Heart right ventricle (tissue), 16 donors: Measurements from ENCODE around the gene FAM20B. TPM values are rescaled to one million over a fixed set of nuclear protein-coding genes. Genes with fewer than 3 reads are reported as not detected.

Experiments used
- ATAC-seq, 8 donors: fragments of 200-7000 bp; cut with Tn5 transposase; one replicate each; pipeline ENCODE4 v1.9.1; 2020; ENCODE audit warnings: mild to moderate bottlenecking in 8 of 8, moderate library complexity in 8 of 8, moderate number of reproducible peaks in 1 of 8
- DNase-seq, 2 donors: peaks; one replicate each; pipeline ENCODE4 v3.0.0-alpha.2; 2020
- H3K27ac ChIP-seq, 10 donors: fragments of 200-600 bp; sonication (generic) in 2 of 10; one replicate each; pipeline versions ENCODE4 v1.5.0 to v1.8.0; 2020 to 2022; ENCODE audit warnings: mild to moderate bottlenecking in 3 of 10
- H3K27me3 ChIP-seq, 7 donors: fragments of 200-600 bp; one replicate each; pipeline ENCODE4 v1.8.0; 2021 to 2022; ENCODE audit warnings: mild to moderate bottlenecking in 2 of 7
- H3K36me3 ChIP-seq, 9 donors: fragments of 200-600 bp; sonication (generic) in 1 of 9; one replicate each; pipeline versions ENCODE4 v1.5.0 to v1.8.0; 2020 to 2022; ENCODE audit warnings: mild to moderate bottlenecking in 2 of 9
- H3K4me1 ChIP-seq, 9 donors: fragments of 200-600 bp; sonication (generic) in 1 of 9; one replicate each; pipeline versions ENCODE4 v1.5.0 to v1.8.0; 2020 to 2022; ENCODE audit warnings: mild to moderate bottlenecking in 4 of 9
- H3K4me3 ChIP-seq, 10 donors: fragments of 200-600 bp; sonication (generic) in 2 of 10; one replicate each; pipeline versions ENCODE4 v1.5.0 to v1.8.0; 2020 to 2022; ENCODE audit warnings: mild to moderate bottlenecking in 7 of 10, moderate library complexity in 2 of 10
- H3K9me3 ChIP-seq, 11 donors: fragments of 200-600 bp in 10 of 11; sonication (generic) in 2 of 11; one replicate each; pipeline versions ENCODE4 v1.5.0 to v1.8.0; 2013 to 2022; ENCODE audit warnings: mild to moderate bottlenecking in 2 of 11, control low read depth in 1 of 11, moderate library complexity in 1 of 11
- WGBS, 2 donors: extraction: QIAGEN DNeasy Blood & Tissue Kit; methylation state at CpG; one replicate each; pipeline ENCODE4 v1.1.7; 2013; ENCODE audit warnings: inconsistent platforms in 1 of 2; 5-methylcytosine and 5-hydroxymethylcytosine counted together
- intact Hi-C, 10 donors: fragments of 100-400 bp; cut with DNase I; formaldehyde crosslinking; loops; one replicate each; pipeline versions ENCODE4 v1.11.1 to v1.14.2; 2022
- polyA plus RNA-seq, 2 donors: library from polyadenylated mRNA; stranded (reverse); fragments of 200-250 nt; gene quantifications; one replicate each; pipeline ENCODE4 v1.2.3, GENCODE V29; 2013
- total RNA-seq, 10 donors: library from RNA; stranded (reverse); fragmentation: NEBNext Ultra II Directional in 3 of 10; extraction: Animal tissue kit (Norgen Biotek cat#: 25700) in 3 of 10; gene quantifications; one replicate each; pipeline versions ENCODE4 v1.2.1 to v1.2.4, GENCODE V29; 2021 to 2023
- TF ChIP-seq, protein P1 (sequence below), 9 donors: fragments of 200-600 bp; sonication (generic) in 2 of 9; IDR thresholded peaks; one replicate each; pipeline versions ENCODE4 v1.5.0 to v1.8.0; 2021 to 2022; ENCODE audit warnings: antibody characterized with exemption in 9 of 9, mild to moderate bottlenecking in 5 of 9, moderate library complexity in 1 of 9
- donor health status: Arrhythmogenic right ventricular cardiomyopathy.
- donor health status: ischemic (EF 13 %, LVEDD 7.1; RV severe dilation, severe dysfunction).
- donor health status: healthy with polysubstance abuse.
- donor health status: DM: no; HTN: yes; CAD: no.
- donor health status: DM: no; HTN: no; CAD: no.
- donor health status: ischemic (EF 25% LVEDD 6.9; RV normal size, moderate dysfunction).
- donor health status: ischemic (EF 25% LVEDD 5.7; RV mildly dilated, moderate dysfunction).
- donor health status: healthy.
- donor health status: DM: yes; HTN: yes; CAD: no.
- donor health status: Ischemic cardiomyopathy.
- donor health status: ischemic (EF 35%, LVEDD 5.7; RV mildly dilated, moderate dysfunction).
- donor health status: nonischemic (EF 11% LVEDD 7.7; RV severe dilation, severe dysfunction).
- donor health status: DM: yes; HTN: yes; CAD: no.
- donor health status: PGD.
- donor health status: ischemic (EF 29% LVEDD 5.4; RV normal size, mild dysfunction).
- donor health status: nonischemic (EF 23%, LVEDD 6.1; RV moderate dilation, normal function).

Gene FAM20B
- total and polyA plus RNA-seq, 12 donors = 11.9 to 63.4 (median 50.3) TPM

GRCh38 chr1:178993559-178993958 lies 32.1 kb upstream of the FAM20B start:
- Histone ChIP-seq H3K27me3 (no peaks in the 10 kb centered on the region), H3K36me3 (no peaks in the 10 kb centered on the region), H3K4me3 (no peak overlapping the region), H3K9me3 (peaks cover 0 to 32% (median 8%) of the 10 kb centered on the region in 11 donors), H3K4me1 (no peaks in the 10 kb centered on the region), H3K27ac (no peak overlapping the region)
- ATAC-seq = no peak
- DNase-seq = no peak
- intact Hi-C loops = no loop called here
- TF ChIP-seq, protein P1, sequence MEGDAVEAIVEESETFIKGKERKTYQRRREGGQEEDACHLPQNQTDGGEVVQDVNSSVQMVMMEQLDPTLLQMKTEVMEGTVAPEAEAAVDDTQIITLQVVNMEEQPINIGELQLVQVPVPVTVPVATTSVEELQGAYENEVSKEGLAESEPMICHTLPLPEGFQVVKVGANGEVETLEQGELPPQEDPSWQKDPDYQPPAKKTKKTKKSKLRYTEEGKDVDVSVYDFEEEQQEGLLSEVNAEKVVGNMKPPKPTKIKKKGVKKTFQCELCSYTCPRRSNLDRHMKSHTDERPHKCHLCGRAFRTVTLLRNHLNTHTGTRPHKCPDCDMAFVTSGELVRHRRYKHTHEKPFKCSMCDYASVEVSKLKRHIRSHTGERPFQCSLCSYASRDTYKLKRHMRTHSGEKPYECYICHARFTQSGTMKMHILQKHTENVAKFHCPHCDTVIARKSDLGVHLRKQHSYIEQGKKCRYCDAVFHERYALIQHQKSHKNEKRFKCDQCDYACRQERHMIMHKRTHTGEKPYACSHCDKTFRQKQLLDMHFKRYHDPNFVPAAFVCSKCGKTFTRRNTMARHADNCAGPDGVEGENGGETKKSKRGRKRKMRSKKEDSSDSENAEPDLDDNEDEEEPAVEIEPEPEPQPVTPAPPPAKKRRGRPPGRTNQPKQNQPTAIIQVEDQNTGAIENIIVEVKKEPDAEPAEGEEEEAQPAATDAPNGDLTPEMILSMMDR (IDR thresholded peaks at IDR 0.05) = no peak
- WGBS, 2 donors = 93 to 95% methylated on average over 1 of the region's 1 CpG

GRCh38 chr1:178997428-178997827 lies 28.3 kb upstream of the FAM20B start:
- H3K27ac ChIP-seq = no peak overlapping the region
- WGBS, 2 donors = 93% methylated on average over 1 of the region's 1 CpG
- peaks cover 0 to 32% (median 8%) of the 10 kb centered on the region in 11 donors for H3K9me3 ChIP-seq
- H3K36me3 ChIP-seq = no peaks in the 10 kb centered on the region
- H3K4me3 ChIP-seq = no peak overlapping the region
- intact Hi-C loops = no loop called here
- no peaks in the 10 kb centered on the region for H3K27me3 ChIP-seq
- peaks cover 0 to 4% (median under 1%) of the 10 kb centered on the region in 9 donors for H3K4me1 ChIP-seq
- TF ChIP-seq, protein P1 (IDR thresholded peaks at IDR 0.05) = no peak
- DNase-seq (no peak), ATAC-seq (no peak)

GRCh38 chr1:178998295-178998694 lies 27.4 kb upstream of the FAM20B start:
- 92 to 94% methylated on average over 3 of the region's 3 CpGs for WGBS, 2 donors
- intact Hi-C loops = no loop called here
- TF ChIP-seq, protein P1 (IDR thresholded peaks at IDR 0.05) = no peak
- Histone ChIP-seq H3K4me3 (no peak overlapping the region), H3K9me3 (peaks cover 0 to 32% (median 8%) of the 10 kb centered on the region in 11 donors), H3K27me3 (no peaks in the 10 kb centered on the region), H3K27ac (no peak overlapping the region), H3K4me1 (peaks cover 0 to 10% (median 7%) of the 10 kb centered on the region in 9 donors), H3K36me3 (no peaks in the 10 kb centered on the region)
- no peak for DNase-seq
- ATAC-seq = no peak

- Histone ChIP-seq H3K36me3 (no peaks in the 10 kb centered on the region), H3K27ac (no peak overlapping the region), H3K9me3 (peaks cover 0 to 29% (median 8%) of the 10 kb centered on the region in 11 donors), H3K27me3 (no peaks in the 10 kb centered on the region), H3K4me1 (peaks cover 0 to 10% (median 7%) of the 10 kb centered on the region in 9 donors), H3K4me3 (no peak overlapping the region)
- TF ChIP-seq, protein P1 (IDR thresholded peaks at IDR 0.05) = no peak
- intact Hi-C loops = no loop called here
- DNase-seq (no peak), ATAC-seq (no peak)
- 90 to 92% methylated on average over 5 of the region's 5 CpGs for WGBS, 2 donors
Measured at GRCh38 chr1:178999061-178999460, 26.6 kb upstream of the FAM20B start.
